Renal cortical epithelial cell (primary cell): ENCODE results near the gene IL37. TPM values are rescaled to one million over a fixed set of nuclear protein-coding genes. Genes with fewer than 3 reads are reported as not detected.
"Not testable (repeated sequence)": the region's sequence is repeated elsewhere in the genome, so short reads cannot be mapped to it uniquely, and the experiment has no call there.

Experiments used
- DNase-seq: peaks from one replicate; pipeline ENCODE4 v3.0.0-alpha.2; 2011; ENCODE audit warnings: low read depth
- total RNA-seq: library from RNA; depleted of rRNA; stranded (reverse); fragments of >200 nt; gene quantifications from 2 replicates; pipeline ENCODE4 v1.2.3, GENCODE V29; 2014

IL37 gene
- total RNA-seq, 1 donor from 2014 or later, result not detected

DNA sequence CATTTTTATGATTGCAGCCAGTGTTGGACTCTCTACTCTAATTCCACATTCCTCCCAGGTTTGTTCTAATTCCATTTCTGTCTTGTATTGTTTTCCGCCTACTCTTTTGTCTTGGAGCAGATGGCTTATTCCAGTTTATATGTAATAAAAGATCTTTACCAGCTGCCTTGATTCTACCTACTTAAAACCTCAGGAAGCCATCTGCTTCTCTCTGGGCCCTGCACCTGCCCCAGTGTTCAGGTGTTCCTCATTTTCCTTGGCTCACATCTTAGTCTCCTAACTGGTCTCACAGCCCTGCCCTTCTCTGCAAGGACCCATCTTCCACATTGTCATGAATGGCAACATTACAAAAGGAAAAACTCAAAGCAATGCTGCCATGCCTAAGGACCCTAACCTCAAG, 21.0 kb upstream of the IL37 start:
- DNase-seq, result no peak

GRCh38 chr2:112891385-112891831, 19.6 kb upstream of the IL37 start:
- DNase-seq, result peak; percentile 61

DNA sequence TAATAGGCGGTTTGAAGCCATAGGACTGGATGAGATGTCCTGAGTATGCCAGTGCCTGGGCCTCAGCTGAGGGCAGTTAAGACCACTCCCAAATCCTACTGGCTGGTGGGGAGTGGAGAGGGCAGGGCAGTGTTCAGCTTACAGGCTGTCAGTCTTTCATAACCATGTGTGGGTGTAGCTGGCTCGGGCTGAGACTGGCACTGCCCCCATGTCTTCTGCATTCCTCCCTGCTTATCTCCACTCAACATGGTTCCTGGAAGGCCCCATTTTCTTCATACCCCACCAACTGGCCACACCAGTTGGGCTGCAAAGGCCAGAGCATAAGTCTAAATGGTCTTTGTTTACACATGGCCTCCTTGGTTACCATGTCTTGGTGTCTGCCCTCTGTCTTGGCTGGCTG, 17.2 kb upstream of the IL37 start:
- no peak for DNase-seq

- DNase-seq, result no peak
These were observed 13.9 kb upstream of the IL37 start for GRCh38 chr2:112896909-112897623.

GRCh38 chr2:112897624-112897978, 13.4 kb upstream of the IL37 start:
- no peak for DNase-seq

- peak; percentile 59 for DNase-seq
These were observed 9.4 kb upstream of the IL37 start for GRCh38 chr2:112901431-112902065.

- no peak for DNase-seq
These were observed 8.1 kb upstream of the IL37 start for GRCh38 chr2:112902816-112903215.

DNA sequence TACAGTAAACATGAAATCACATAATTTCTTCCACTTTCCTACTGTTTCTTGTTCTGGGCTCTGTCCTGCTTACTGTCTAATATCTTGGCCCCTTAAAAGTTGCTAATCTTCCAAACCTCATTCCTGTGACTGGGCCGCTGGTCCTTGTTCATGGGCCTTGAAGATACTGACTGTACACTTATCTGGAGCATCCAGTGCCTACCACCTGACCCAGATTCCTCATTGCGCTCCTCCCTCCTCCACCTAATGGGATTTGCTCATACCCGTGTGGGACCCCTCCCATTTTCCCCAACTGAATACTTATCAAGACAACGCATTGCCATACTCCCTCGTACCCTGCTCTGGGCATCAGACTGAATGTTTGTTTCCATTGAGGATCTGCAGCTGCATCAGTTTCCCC, 6.1 kb upstream of the IL37 start:
- DNase-seq, result no peak

DNA sequence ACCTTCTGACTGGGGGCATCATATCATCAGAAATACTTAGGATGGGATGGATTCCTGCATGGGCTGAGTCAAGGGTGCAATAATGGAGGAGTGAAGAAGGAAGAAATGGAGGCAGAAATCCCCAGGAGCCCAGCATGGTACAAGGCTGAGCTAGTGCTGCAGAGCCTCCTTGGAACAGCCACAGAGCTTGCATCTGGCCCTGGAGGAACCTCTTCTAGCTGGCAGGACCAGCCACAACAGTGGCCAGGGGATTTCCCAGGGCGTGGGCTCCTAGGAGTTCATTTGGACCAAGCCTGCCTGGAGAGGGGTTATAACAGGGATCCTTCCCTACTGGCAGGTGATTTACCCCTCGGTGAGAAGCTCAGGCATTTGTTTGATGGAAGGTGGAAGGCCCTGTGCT, 4.7 kb upstream of the IL37 start:
- no peak for DNase-seq

GRCh38 chr2:112907001-112907949, 3.7 kb upstream of the IL37 start:
- DNase-seq, result no peak

DNA sequence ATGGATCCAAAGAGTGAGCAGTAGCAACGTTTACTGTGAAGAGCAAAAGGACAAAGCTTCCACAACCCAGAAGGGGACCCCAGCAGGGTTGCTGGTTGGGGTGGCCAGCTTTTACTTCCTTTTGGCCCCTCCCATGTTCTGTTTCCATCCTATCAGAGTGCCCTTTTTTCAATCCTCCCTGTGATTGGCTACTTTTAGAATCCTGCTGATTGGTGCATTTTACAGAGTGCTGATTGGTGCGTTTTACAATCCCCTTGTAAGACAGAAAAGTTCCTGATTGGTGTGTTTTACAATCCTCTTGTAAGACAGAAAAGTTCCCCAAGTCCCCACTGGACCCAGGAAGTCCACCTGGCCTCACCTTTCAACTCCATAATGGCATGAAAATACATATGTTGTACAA, 2.4 kb upstream of the IL37 start:
- DNase-seq, result not testable (repeated sequence)

DNA sequence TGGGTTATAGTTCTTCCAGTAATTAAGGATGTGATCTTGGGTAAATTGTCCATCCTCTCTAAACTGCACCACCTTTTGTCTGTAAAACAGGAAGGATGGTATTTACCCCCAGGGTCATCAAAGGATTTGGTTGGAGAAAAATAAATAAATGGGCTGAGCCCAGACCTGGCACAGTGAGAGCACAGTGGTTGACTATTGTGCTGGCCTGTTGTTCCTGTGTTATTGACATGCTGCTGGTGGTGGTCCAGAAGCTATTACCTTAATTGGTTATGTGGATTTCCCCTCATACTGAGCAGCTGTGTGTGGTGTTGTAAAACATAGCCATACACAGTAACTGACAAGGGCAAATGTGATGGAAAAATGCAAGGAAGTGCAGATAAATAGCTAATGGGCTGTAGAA, 746 bp upstream of the IL37 start:
- no peak for DNase-seq

DNA sequence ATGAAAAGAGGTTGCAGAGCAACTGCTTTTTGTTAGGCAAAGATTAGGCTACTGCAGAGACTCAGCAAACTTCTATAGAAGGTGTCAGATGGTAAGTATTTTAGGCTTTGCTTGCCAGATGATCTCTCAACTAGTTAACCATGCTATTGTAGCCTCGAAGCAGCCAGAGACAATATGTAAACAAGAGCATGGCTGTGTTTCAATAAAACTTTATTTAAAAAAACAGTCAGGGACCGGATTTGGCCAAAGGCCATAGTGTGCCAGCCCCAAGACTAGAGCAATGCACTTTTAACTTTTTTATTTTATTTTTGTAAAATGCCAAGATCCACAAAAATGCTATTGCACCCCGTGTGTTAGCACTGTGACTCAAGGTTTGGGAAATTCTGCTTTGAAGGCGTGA, 1.4 kb downstream of the IL37 start:
- DNase-seq, result no peak

GRCh38 chr2:112915300-112916144, 4.6 kb downstream of the IL37 start:
- DNase-seq, result no peak

DNA sequence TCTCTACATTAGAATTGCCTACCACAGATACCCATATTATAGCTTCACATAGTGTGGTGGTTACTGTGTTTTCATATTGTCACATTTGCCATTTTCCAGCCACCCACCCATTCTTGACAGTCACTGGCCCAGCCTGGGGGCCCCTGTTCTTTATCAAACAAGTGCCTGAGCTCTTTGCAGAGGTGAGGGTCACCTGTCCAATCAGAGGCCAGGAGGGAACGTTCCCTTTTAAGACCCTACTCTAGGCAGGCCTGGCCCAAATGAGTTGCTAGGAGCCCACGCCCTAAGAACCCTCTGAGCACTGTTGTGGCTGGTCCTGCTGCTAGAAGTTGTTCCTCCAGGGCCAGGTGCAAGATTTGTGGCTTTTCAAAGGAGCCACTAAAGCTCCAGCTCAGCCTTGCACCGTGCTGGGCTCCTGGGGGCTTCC, 5.2 kb downstream of the IL37 start:
- no peak for DNase-seq

DNA sequence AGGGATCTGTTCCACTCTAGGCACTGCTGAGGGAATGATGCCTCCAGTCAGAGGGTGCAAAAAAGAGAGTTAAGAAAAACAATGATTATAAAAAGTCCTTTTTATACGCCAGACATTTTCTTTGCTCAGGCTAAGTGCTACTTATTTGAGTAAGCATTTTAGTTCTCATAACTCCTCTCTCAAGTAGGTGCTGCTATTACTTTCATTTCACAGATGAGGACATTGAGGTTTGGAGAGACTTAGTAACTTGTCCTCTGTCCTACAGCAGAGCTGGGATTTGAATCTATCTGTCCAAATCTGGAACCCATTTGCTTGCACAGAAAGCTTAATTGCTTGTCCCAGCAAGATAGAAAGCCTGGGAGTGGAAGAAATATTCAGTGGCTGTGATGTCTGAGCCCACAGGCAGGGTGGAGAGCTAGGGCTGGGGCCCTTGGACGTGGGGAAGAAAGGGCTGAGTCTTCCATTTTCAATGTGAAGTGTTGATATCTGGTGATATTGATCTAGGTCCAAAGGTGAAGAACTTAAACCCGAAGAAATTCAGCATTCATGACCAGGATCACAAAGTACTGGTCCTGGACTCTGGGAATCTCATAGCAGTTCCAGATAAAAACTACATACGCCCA, 5.8 kb downstream of the IL37 start:
- no peak for DNase-seq

- no peak for DNase-seq
These were observed 6.9 kb downstream of the IL37 start for GRCh38 chr2:112917856-112918255.

GRCh38 chr2:112918256-112918655, 7.3 kb downstream of the IL37 start:
- DNase-seq, result no peak

GRCh38 chr2:112919086-112919485, 8.1 kb downstream of the IL37 start:
- DNase-seq, result no peak

DNA sequence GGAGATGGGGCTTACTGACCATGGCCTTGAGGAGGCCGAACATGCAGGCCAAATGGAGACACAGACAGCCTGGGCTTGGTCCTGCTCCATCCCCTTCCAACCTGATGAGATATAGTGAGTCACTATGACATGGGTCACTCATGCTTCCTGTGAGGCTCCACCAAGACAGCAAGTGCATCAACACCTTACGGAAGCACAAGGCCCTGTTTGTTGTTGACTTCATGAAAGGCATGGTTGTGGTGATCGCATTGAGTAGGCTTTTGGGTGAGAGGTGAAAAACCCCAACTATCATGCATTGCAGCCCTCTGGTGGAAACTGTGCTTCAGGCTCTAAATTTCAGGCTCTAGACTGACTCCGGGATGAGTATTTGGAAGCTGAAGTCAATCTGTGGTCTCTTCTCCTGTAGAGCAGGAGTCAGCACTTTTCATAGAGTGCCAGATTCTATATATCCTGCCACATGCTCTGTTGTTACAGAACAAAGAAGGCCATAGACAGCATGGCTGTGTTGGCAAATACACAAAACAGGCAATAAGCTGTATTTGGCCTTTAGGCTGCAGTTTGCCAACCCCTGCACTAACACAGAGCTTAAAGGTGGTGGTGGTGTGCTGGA, 10.1 kb downstream of the IL37 start:
- DNase-seq, result peak; percentile 33

DNA sequence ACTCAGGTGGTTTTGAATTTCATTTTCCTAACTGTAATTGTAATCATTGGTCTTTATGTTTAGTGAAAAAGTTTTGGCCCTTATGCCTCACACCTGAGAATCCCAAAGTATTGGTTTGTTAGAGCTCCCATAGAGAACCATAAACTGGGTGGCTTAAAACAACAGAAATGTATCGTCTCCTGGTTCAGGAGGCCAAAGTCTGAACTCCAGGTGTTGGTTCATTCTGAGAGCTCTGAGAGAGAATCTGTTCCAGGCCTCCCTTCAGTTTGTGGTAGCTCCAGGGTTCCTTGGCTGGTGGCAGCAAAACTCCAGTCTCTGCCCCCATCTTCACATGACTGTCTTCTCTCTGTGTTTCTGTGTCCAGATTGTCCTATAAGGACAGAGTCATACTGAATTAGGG, 11.0 kb downstream of the IL37 start:
- no peak for DNase-seq
